ENCODE results near the gene CPNE5. TPM values are rescaled to one million over a fixed set of nuclear protein-coding genes. Genes with fewer than 3 reads are reported as not detected.

Gene CPNE5
- total RNA-seq, 1 experiment from 2014 or later = 0.44 TPM

GRCh38 chr6:36752187-36752885, 86.9 kb downstream of the CPNE5 start:
- ChIA-PET CTCF (interaction anchor here (0.6 to 1.0 kb wide), 4 partner anchors 23 to 138 kb away, joined by 3 to 11 read pairs (median 3); no protein-coding TSS in a partner anchor), POLR2A (no interaction called here)
- Histone ChIP-seq H3K4me3 (ENCODE audit: low read depth in 2 of 2, low read length in 2 of 2) (no peak overlapping the region), H3K27me3 (ENCODE audit: control insufficient read depth, insufficient read depth, low read length) (no peaks in the 10 kb centered on the region), H3K4me1 (ENCODE audit: control insufficient read depth, insufficient read depth, low read length) (peaks cover 6% of the 10 kb centered on the region), H3K27ac (ENCODE audit: low read length) (no peak overlapping the region), H3K36me3 (ENCODE audit: control insufficient read depth, insufficient read depth, low read length) (no peaks in the 10 kb centered on the region), H3K9me3 (ENCODE audit: control insufficient read depth, insufficient read depth, low read depth, low read length) (no peaks in the 10 kb centered on the region)
- BruUV-seq (replicated peaks) = no TSS peak
- DNase-seq (ENCODE audit: low read depth, low spot score) (no peak), ATAC-seq (no peak)
- TF ChIP-seq REST (IDR thresholded peaks at IDR 0.05; ENCODE audit: insufficient read depth in 1 of 2, low read depth in 2 of 2, low read length in 1 of 2) = no peak
- no peak for TF ChIP-seq CTCF (IDR thresholded peaks at IDR 0.05)
- TF ChIP-seq SIN3A (IDR thresholded peaks at IDR 0.05; ENCODE audit: borderline replicate concordance, insufficient read depth, low read depth, low read length) = no peak
- no peak for TF ChIP-seq POLR2AphosphoS5 (IDR thresholded peaks at IDR 0.05; ENCODE audit: low read depth, low read length)
- TF ChIP-seq TCF7L2 (IDR thresholded peaks at IDR 0.05; ENCODE audit: low read depth, low read length) = no peak
- intact Hi-C loops (cut with micrococcal nuclease; ENCODE audit: unreplicated experiment) (loop anchor here (10.0 kb wide), 1 partner anchor 68 kb away; no protein-coding TSS in a partner anchor), in situ Hi-C loops (cut with HindIII; ENCODE audit: low pct_unique_long_range_greater_than_20kb, low sequenced_read_pairs) (no loop called here)

- CTCF ChIA-PET = interaction anchor here (0.9 to 1.0 kb wide), 2 partner anchors 99 to 137 kb away, joined by 3 to 11 read pairs; no protein-coding TSS in a partner anchor
- intact Hi-C loops (cut with micrococcal nuclease; ENCODE audit: unreplicated experiment) = loop anchor here (10.0 kb wide), 1 partner anchor 67 kb away; no protein-coding TSS in a partner anchor
These were observed 87.4 kb downstream of the CPNE5 start for GRCh38 chr6:36751833-36752186.

More at GRCh38 chr6:36751833-36752186, 87.4 kb downstream of the CPNE5 start:
- H3K9me3 ChIP-seq (ENCODE audit: control insufficient read depth, insufficient read depth, low read depth, low read length) = no peaks in the 10 kb centered on the region
- H3K27me3 ChIP-seq (ENCODE audit: control insufficient read depth, insufficient read depth, low read length) = no peaks in the 10 kb centered on the region
- no peak overlapping the region for H3K27ac ChIP-seq (ENCODE audit: low read length)
- ATAC-seq = no peak
- H3K4me3 ChIP-seq (ENCODE audit: low read depth in 2 of 2, low read length in 2 of 2) = no peak overlapping the region
- DNase-seq (ENCODE audit: low read depth, low spot score) = no peak
- BruUV-seq (replicated peaks) = no TSS peak
- POLR2A ChIA-PET = no interaction called here
- H3K4me1 ChIP-seq (ENCODE audit: control insufficient read depth, insufficient read depth, low read length) = peaks cover 6% of the 10 kb centered on the region
- no peaks in the 10 kb centered on the region for H3K36me3 ChIP-seq (ENCODE audit: control insufficient read depth, insufficient read depth, low read length)
- in situ Hi-C loops (cut with HindIII; ENCODE audit: low pct_unique_long_range_greater_than_20kb, low sequenced_read_pairs) = no loop called here
- TF ChIP-seq TCF7L2 (IDR thresholded peaks at IDR 0.05; ENCODE audit: low read depth, low read length) (no peak), SIN3A (IDR thresholded peaks at IDR 0.05; ENCODE audit: borderline replicate concordance, insufficient read depth, low read depth, low read length) (no peak), REST (IDR thresholded peaks at IDR 0.05; ENCODE audit: insufficient read depth in 1 of 2, low read depth in 2 of 2, low read length in 1 of 2) (no peak), CTCF (IDR thresholded peaks at IDR 0.05) (no peak), POLR2AphosphoS5 (IDR thresholded peaks at IDR 0.05; ENCODE audit: low read depth, low read length) (no peak)

Data from Panc1 (cell line).